Brain pericyte (primary cell): Measurements from ENCODE around the gene CEP135.
"Not testable (repeated sequence)": the region's sequence is repeated elsewhere in the genome, so short reads cannot be mapped to it uniquely, and the experiment has no call there.

Source experiments
- DNase-seq: peaks from one replicate; pipeline ENCODE4 v3.0.0-alpha.2; 2012; ENCODE audit warnings: low read depth, low spot score

Gene CEP135, protein sequence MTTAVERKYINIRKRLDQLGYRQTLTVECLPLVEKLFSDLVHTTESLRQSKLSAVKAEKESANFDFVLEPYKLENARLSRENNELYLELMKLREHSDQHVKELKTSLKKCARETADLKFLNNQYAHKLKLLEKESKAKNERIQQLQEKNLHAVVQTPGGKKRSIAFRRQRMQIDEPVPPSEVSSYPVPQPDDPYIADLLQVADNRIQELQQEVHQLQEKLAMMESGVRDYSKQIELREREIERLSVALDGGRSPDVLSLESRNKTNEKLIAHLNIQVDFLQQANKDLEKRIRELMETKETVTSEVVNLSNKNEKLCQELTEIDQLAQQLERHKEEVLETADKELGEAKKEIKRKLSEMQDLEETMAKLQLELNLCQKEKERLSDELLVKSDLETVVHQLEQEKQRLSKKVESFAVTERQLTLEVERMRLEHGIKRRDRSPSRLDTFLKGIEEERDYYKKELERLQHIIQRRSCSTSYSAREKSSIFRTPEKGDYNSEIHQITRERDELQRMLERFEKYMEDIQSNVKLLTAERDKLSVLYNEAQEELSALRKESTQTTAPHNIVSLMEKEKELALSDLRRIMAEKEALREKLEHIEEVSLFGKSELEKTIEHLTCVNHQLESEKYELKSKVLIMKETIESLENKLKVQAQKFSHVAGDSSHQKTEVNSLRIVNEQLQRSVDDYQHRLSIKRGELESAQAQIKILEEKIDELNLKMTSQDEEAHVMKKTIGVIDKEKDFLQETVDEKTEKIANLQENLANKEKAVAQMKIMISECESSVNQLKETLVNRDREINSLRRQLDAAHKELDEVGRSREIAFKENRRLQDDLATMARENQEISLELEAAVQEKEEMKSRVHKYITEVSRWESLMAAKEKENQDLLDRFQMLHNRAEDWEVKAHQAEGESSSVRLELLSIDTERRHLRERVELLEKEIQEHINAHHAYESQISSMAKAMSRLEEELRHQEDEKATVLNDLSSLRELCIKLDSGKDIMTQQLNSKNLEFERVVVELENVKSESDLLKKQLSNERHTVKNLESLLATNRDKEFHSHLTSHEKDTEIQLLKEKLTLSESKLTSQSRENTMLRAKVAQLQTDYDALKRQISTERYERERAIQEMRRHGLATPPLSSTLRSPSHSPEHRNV

DNA sequence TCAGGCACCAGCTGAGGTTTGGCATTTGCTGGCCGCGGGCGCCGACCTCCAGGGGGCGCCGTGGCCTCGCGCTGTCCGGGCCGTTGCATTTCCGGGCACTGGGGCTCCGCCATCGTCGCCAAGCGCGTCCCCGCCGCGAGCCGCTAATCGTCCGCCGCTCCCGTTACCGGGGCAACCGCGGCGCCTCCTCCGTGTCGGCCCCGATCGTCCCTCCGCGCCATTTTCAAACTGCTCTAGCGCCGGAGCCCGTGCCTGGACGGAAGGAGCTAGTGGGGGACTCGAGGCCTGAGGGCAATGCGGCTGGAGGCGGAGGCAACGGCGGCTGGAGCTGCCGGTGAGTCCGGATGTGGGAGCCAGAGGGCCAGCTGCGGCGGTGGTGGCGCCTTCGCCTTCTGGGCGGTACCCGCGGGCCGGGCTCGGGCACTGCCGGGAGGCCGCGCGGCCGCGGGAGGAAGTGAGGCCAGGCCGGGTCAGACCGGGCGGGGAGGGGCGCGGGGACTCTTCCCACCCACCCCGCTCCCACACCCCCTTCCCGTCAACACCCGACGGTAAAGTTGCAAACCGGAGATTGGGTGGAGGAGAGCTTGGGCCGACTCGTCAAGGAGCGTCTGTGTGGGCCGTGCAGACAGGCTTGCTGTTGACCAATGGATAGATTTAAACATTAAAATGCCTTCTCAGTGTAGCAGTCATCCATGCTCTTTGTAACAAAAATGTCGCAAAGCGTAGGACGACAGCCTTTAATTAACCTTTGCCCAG lies at the start of gene CEP135:
Gene CEP135, plus strand, starts transcription at position 220 of the 756 bp plus-strand sequence. CDS start 3,186 bp downstream, outside the sequence.
- DNase-seq, result peak; percentile 85

DNA sequence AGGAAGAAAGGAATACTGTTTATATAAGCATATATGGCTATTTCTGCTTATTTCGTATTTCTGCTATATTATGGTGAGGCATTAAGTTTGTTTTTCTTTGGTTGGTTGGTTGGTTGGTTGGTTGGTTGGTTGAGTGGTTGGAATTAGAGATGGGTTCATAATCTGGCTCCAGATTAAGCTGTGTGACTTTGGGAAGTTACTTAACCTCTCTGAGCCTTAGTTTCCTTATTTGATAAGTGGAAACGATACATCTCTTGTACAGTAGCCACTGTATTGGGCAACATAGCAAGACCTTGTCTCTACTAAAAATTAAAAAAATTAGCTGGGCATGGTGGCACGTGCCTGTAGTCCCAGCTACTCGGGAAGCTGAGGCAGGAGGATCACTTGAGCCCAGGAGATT lies 46.1 kb upstream of the CEP135 start:
- no peak for DNase-seq

DNA sequence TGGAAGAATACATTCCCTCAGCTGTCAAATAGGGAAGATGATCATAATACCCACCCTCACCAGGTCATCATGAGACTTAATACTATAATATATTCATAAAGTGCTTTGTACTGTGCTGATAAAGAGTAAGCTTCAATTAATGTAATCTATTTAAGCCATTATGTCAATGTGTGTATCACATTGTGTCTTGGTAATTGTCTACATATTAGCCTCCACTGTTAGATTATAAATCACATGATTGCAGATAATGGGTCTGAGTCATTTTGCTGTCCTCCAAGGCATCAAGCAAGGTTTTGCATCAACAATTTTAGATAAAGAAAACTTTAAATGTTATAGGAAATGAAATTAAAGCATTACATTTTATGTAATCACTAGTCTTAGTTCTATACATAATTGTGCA lies 45.2 kb upstream of the CEP135 start:
- DNase-seq, result no peak

DNA sequence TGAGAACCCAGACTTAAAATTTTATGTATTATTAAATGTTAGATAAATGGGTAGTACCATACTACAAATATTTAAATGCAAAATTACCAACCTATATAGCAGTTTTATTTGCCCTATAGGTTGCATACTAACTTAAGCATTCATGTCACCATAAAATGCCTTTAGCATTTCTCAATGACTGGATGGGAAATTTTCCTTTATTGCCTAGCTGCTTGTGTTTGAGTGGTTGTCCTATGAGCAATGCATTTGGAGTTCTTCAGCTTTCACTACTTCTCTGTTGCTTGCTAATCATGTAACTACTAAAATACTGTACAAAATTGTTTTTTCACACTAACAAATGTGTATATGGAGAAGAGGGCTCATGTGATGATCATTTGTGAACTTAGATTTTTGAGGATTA lies 44.2 kb upstream of the CEP135 start:
- DNase-seq, result no peak

- no peak for DNase-seq
Observed at GRCh38 chr4:55906323-55906722, 42.4 kb upstream of the CEP135 start.

DNA sequence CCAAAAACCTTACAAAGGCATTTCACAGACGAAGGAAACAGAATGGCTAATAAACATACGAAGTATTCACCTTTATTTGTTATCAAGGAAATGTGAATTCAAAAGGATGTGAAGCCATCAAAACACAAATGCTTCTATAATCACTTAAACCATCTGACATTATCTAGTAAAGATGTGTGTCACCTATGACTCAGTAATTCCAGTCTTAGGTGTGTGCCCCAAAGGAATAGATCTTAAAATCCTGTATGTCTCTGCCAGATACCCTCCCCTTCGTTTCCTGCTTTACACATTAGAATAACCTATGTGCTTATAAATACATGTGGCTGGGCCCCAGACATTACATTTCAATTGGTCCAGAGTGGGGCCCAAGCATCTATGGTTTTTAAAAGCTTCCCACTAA lies 41.8 kb upstream of the CEP135 start:
- DNase-seq, result no peak

GRCh38 chr4:55907469-55907868 lies 41.3 kb upstream of the CEP135 start:
- no peak for DNase-seq

DNA sequence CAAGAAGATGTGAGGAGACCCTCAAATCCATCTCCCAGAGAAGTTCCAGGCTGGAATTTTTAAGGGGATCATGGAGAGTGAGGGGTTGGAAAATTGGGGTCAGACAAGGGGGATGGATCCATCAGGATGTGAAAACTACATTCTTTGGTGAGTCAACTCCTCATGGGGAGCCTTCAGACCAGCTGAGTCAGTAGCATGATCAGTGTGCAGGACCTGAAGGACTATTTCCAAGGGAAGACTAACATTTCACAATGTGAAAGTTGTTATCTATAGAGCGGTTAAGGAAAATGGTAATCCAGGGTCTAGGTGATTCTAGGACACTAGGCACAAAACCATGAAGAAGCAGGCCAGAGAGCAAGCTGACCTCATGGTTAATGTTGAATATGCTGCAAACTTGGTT lies 38.6 kb upstream of the CEP135 start:
- DNase-seq, result no peak

GRCh38 chr4:55912249-55912648 lies 36.5 kb upstream of the CEP135 start:
- DNase-seq, result no peak

DNA sequence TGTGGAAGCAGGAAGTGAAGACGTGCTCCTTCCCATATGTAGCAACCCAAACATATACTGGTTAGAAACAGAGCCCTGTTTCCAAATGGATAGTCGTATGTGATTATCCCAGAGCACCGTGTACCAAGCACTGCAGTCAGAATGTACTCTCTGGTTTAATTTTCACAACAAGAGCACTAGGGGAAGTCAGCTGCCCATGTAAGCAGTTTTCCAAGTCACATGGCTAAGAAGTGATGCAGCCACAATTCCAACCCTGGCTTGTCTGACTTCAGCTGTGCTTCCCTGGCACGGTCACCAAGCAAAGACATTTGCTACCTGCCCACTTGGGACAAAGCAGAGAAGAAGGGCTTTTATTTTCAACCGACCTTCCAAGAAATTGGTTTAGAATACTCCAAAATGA lies 28.2 kb upstream of the CEP135 start:
- no peak for DNase-seq

DNA sequence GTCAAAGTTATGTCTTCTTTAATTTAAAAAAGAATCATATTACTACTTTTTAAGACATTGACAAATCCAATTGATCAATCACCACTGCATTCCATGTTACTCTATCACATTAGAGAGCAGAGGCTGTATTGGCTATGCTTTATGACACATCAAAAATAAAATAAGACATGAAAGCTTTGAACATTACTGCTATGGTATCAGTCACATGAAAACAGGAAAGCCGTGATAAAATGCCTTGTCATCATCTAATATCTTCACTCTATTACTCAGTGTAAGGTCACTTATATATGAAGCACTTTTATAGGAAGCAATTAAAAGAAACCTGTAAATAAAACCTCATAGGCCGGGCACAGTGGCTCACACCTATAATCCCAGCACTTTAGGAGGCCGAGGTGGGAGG lies 27.7 kb upstream of the CEP135 start:
- DNase-seq, result no peak

DNA sequence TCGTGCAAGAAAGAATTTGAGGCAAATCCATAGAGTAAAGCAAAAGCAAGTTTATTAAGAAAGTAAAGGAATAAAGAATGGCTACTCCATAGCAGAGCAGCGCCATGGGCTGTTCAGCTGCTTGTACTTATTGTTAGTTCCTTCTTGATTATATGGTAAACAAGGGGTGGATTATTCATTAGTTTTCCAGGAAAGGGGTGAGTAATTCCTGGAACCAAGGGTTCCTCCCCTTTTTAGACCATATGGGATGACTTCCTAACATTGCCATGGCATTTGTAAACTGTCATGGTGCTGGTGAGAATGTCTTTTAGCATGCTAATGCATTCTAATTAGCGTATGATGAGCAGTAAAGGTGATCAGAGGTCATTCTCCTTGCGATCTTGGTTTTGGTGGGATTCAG lies 23.5 kb upstream of the CEP135 start:
- no peak for DNase-seq

DNA sequence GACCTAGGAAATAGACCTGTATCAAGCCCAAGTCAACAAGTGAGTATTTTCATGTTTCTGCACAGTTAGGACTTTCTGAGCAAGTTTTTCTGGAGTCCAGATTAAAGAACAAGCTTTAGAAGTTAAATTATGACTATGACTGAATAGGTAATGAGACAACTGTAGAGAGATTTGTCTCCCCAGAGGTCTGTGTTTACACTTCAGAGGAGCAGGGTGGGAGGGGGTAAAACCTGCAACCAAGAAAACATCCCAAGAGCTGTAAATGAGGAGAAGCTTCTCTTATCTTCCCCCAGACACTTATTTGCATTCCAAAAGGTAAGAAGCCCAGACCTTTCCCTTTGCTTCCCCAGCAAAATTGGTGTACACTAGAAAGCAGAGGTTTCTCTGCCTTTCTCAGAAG lies 22.1 kb upstream of the CEP135 start:
- DNase-seq, result no peak

DNA sequence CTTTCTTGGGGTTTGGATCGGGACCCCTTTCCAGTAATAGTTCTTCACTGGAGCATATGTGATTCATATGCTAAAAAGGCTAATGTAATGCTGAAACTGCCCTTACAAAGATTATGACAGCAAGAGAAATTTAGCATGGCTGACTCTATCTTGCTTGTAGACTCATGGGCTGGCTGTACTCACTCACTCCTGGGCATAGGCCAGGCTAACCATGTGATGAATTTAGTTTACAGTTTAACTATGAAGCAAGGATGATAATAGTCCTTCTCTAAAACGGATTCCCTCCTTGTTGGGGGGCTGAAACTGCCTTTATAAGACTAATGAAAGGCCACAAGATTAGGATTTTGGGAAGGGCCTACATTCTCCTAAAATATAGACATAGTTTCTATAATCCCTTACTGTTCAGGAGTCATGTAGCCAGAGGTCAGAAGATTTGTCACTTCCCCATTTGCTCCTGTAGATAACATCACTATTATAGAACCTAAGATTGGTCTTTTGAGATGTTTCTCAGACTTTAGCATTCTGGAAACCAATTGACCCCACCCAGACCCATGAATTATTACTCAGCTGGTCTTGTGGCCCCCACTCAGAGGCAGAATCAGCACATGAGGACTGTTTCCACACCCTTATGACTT lies 20.8 kb upstream of the CEP135 start:
- no peak for DNase-seq

GRCh38 chr4:55928846-55929245 lies 19.9 kb upstream of the CEP135 start:
- DNase-seq, result no peak

DNA sequence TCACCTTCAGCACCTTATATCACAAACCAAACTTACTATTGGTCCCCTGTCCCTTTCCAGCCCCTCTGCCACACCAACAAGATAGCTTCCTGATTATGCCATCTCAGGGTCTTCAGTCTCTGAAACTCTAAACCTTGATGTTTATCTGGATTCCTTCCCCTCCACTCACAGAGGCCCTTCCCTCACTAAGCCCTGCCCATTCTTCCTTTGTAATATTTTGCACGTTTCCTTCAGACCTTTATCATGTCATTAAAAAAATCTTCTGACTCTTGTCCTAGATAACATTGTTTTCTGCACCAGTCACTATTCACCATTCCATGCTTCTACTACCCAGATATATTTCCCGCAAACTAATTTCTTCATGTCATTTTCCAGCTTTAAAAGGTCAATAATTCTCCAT lies 17.7 kb upstream of the CEP135 start:
- DNase-seq, result no peak

DNA sequence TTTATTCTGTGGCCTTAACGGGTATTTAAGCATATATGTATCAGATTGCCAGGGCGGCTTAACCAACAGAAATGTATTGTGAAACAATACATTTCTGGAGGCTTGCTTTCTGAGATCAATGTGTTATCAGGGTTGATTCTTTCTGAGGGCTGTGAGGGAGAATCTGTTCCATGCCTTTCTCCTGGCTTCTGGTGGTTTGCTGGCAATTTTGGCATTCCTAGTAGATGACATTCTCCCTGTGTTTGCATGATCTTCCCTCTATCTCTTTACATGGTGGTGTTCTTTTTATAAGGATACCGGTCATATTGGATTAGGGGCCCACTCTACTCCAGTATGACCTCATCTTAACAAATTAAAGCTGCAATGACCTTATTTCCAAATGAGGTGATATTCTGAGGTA lies 16.9 kb upstream of the CEP135 start:
- DNase-seq, result no peak

GRCh38 chr4:55932511-55932910 lies 16.2 kb upstream of the CEP135 start:
- no peak for DNase-seq

DNA sequence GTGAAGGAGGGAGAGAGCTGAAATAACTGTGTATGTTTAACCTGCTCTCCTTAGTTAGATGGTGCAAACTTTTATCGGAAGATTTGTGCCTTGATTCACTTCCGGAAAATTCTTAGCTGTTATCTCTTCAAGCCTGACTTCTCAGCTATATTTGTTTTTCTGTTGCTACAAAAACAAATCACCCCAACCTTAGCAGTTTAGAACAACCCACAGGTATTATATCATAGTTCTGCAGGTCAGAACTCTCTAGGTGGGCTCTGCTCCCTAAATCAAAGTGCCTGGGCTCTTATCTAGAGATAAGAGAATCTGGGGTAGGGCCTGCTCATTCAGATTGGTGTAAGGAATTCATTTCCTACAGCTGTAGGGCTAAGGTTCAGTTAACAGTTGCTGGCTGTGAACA lies 15.1 kb upstream of the CEP135 start:
- no peak for DNase-seq

GRCh38 chr4:55935907-55936306 lies 12.8 kb upstream of the CEP135 start:
- DNase-seq, result not testable (repeated sequence)

DNA sequence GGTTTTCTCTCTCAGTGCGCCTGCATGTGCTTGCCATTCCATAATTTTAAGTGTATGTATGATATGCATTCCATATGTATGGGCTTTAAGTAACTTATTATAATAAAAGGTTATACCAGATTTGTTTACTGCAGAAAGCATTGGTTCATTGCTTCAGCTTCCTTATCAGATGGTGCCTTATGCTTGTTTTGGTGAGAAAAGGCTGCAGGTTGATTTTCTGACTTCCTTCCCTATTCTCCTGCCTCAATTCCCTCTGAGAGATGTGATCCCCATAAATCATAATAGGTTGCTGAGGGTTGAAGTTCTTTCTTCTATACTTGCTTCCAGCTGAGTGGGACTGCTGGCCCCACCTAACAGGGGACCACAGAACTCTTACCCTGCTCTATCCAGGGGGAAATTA lies 10.3 kb upstream of the CEP135 start:
- no peak for DNase-seq
